Keratinocyte (primary cell): ENCODE data around the gene SMAD7. TPM values are rescaled to one million over a fixed set of nuclear protein-coding genes. Genes with fewer than 3 reads are reported as not detected.
A peak's percentile ranks its signal among the peaks of the same experiment; 100 is the strongest.

Experiments used
- DNase-seq: peaks from one replicate; pipeline ENCODE4 v3.0.0-alpha.2; 2011; ENCODE audit warnings: low read depth, missing footprints, low spot score
- FAIRE-seq: peaks from 2 replicates; lab custom pipeline; 2011; peaks lifted over from hg19 to GRCh38; lab: Jason Lieb, UNC
- H2AFZ ChIP-seq: 2 replicates; pipeline ENCODE4 v1.6.0; 2012; ENCODE audit warnings: low read length, control low read depth, inconsistent platforms; ENCODE audit not compliant: control insufficient read depth
- H3K27ac ChIP-seq: 2 replicates; pipeline ENCODE4 v1.5.1; 2011; ENCODE audit warnings: low read length; ENCODE audit not compliant: control insufficient read depth, insufficient read depth
- H3K27me3 ChIP-seq: 3 replicates; pipeline ENCODE4 v1.6.0; 2011; ENCODE audit warnings: low read length; ENCODE audit not compliant: control insufficient read depth, insufficient read depth; ENCODE audit errors: extremely low read depth
- H3K36me3 ChIP-seq, 2 experiments: 2 replicates in 1 of 2; 3 replicates in 1 of 2; pipeline ENCODE4 v1.5.1; 2011; ENCODE audit warnings: low read length in 2 of 2, mild to moderate bottlenecking in 1 of 2; ENCODE audit not compliant: control insufficient read depth in 2 of 2, insufficient read depth in 2 of 2; ENCODE audit errors: extremely low read depth in 1 of 2
- H3K4me1 ChIP-seq: 3 replicates; pipeline ENCODE4 v1.5.1; 2011; ENCODE audit warnings: low read length; ENCODE audit not compliant: control insufficient read depth, insufficient read depth; ENCODE audit errors: extremely low read depth
- H3K4me2 ChIP-seq: 3 replicates; pipeline ENCODE4 v1.6.0; 2011; ENCODE audit warnings: low read depth, low read length; ENCODE audit not compliant: control insufficient read depth, insufficient read depth; ENCODE audit errors: extremely low read depth
- H3K4me3 ChIP-seq, 3 experiments: fragments of 200-600 bp in 1 of 3; sonication (generic) in 1 of 3; 2 replicates in 2 of 3; 3 replicates in 1 of 3; pipeline ENCODE4 v1.5.1; 2011 to 2016; ENCODE audit warnings: low read length in 3 of 3, mild to moderate bottlenecking in 3 of 3, control low read depth in 2 of 3, inconsistent platforms in 1 of 3, low read depth in 1 of 3, mixed read lengths in 1 of 3, mixed run types in 1 of 3, moderate library complexity in 1 of 3; ENCODE audit not compliant: control insufficient read depth in 2 of 3, insufficient read depth in 2 of 3; ENCODE audit errors: extremely low read depth in 1 of 3
- H3K79me2 ChIP-seq: 2 replicates; pipeline ENCODE4 v1.6.0; 2012; ENCODE audit warnings: low read length; ENCODE audit not compliant: control insufficient read depth, insufficient read depth
- H3K9ac ChIP-seq: 3 replicates; pipeline ENCODE4 v1.6.0; 2011; ENCODE audit warnings: low read length; ENCODE audit not compliant: control insufficient read depth, insufficient read depth; ENCODE audit errors: extremely low read depth
- H3K9me1 ChIP-seq: 3 replicates; pipeline ENCODE4 v1.6.0; 2011; ENCODE audit warnings: low read length; ENCODE audit not compliant: control insufficient read depth, insufficient read depth; ENCODE audit errors: extremely low read depth
- H3K9me3 ChIP-seq: 2 replicates; pipeline ENCODE4 v1.5.1; 2012; ENCODE audit warnings: low read depth, low read length; ENCODE audit not compliant: control insufficient read depth
- H4K20me1 ChIP-seq: 3 replicates; pipeline ENCODE4 v1.6.0; 2011; ENCODE audit warnings: low read length; ENCODE audit not compliant: control insufficient read depth, insufficient read depth; ENCODE audit errors: extremely low read depth
- EZH2 ChIP-seq: IDR thresholded peaks from one replicate; pipeline ENCODE4 v1.6.1; 2012; ENCODE audit warnings: inconsistent platforms, mild to moderate bottlenecking, low read length, moderate library complexity
- dilution Hi-C: fragments of 300-500 bp; cut with MboI; formaldehyde crosslinking; loops from one replicate; pipeline ENCODE4 v1.7.0; 2020; ENCODE audit warnings: low sequenced_read_pairs; ENCODE audit not compliant: extremely low pct_ligation_motif_present
- polyA plus RNA-seq, 5 experiments: library from polyadenylated mRNA; depleted of rRNA in 3 of 5; stranded (reverse) in 3 of 5; stranded (forward) in 1 of 5; unstranded in 1 of 5; fragments of >200 nt; gene quantifications; 1 replicate in 1 of 5; 2 replicates in 3 of 5; 3 replicates in 1 of 5; pipeline versions ENCODE4 v1.2.1 to v1.2.3, GENCODE V29; 2011 to 2012; ENCODE audit warnings: missing spikeins in 2 of 5, low read depth in 1 of 5, low replicate concordance in 1 of 5
- TF ChIP-seq, protein P1 (sequence below), 3 experiments: IDR thresholded peaks in 1 of 3; conservative IDR thresholded peaks in 1 of 3; optimal IDR thresholded peaks in 1 of 3; 2 replicates in 2 of 3; 3 replicates in 1 of 3; pipeline versions ENCODE3 to v1.5.1; 2011; ENCODE audit warnings: low read length in 3 of 3, mild to moderate bottlenecking in 3 of 3, moderate library complexity in 2 of 3, control low read depth in 1 of 3, inconsistent platforms in 1 of 3; ENCODE audit not compliant: insufficient read depth in 2 of 3; ENCODE audit errors: extremely low read depth in 1 of 3

The SMAD7 gene
- polyA plus RNA-seq, 1 donor (not counting 4 experiments of a cell fraction or from before 2014, with no cell fraction given): 9.5 TPM

DNA sequence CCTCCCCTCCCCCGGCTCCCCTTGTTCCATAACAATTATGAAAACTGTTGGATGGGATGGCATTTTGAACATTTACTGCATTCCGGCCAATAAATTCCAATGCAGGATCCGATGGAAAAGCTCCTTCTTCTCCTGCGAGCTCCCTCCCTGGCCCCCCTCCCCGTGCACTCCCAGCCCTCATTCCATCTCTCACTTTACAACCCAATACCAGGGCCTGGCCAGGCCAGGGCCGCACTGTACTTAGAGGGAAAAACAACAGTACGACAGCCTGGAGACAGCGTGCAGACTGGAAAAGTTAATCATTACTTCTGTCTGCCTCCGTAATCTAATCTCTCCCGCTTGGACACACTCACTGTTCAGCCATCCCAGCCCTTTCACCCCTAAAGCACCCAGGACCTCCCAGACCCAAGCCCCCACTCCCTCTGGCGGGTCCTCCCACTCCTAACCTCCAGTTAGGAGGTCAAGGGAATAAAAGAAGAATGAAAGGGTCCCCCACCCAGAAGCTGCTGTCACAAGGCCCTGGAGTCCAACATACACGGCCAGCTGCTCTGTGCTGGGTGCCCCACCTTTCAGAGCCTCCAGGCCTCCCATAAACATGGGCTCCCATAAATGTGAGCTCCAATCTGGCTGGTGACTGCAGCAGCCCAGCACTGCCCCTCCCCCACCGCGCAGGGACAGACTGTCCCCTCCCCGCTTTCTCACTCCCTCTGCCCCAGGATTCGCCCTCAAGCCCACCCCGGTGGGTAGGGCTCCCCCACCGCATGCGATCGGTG, 20.6 kb downstream of the SMAD7 start:
- Histone ChIP-seq H2AFZ (no peak overlapping the region), H3K27ac (no peak overlapping the region), H3K9me3 (no peaks in the 10 kb centered on the region), H3K9ac (no peak overlapping the region), H3K4me1 (peaks cover 50% of the 10 kb centered on the region), H3K27me3 (no peaks in the 10 kb centered on the region), H3K4me3 (no peak overlapping the region), H3K4me2 (no peak overlapping the region), H3K79me2 (peaks cover 94% of the 10 kb centered on the region), H3K36me3 (peaks cover 2 to 12% of the 10 kb centered on the region in 2 experiments), H3K9me1 (peaks cover 3% of the 10 kb centered on the region), H4K20me1 (no peaks in the 10 kb centered on the region)
- TF ChIP-seq, protein P1, sequence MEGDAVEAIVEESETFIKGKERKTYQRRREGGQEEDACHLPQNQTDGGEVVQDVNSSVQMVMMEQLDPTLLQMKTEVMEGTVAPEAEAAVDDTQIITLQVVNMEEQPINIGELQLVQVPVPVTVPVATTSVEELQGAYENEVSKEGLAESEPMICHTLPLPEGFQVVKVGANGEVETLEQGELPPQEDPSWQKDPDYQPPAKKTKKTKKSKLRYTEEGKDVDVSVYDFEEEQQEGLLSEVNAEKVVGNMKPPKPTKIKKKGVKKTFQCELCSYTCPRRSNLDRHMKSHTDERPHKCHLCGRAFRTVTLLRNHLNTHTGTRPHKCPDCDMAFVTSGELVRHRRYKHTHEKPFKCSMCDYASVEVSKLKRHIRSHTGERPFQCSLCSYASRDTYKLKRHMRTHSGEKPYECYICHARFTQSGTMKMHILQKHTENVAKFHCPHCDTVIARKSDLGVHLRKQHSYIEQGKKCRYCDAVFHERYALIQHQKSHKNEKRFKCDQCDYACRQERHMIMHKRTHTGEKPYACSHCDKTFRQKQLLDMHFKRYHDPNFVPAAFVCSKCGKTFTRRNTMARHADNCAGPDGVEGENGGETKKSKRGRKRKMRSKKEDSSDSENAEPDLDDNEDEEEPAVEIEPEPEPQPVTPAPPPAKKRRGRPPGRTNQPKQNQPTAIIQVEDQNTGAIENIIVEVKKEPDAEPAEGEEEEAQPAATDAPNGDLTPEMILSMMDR (optimal IDR thresholded peaks at IDR 0.05 in 1 of 3, IDR thresholded peaks at IDR 0.05 in 1 of 3, conservative IDR thresholded peaks at IDR 0.05 in 1 of 3; ENCODE audit: extremely low read depth in 1 of 3, insufficient read depth in 2 of 3, low read length in 3 of 3): no peak
- no peak for TF ChIP-seq EZH2
- DNase-seq: no peak
- dilution Hi-C loops: no loop called here
- FAIRE-seq: no peak

DNA sequence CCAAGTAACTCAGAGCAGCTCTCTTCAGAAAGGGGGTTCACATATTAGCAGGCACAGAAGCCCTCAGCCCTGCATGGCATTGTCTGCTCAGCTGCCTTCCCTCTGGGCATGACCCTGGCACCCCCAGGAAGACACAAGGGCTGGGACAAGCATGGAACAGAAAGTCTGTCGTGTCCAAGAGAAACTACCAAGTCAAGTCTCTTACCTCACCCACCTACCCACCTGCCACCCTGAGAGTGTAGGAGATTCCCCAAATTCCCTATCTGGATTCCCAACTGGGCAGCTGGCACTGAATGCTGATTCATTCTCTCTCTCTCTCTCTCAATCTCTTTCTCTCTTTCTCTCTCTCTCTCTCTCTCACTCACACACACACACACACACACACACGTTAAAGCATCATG, 21.6 kb downstream of the SMAD7 start:
- DNase-seq (no peak), FAIRE-seq (no peak)
- H3K9ac ChIP-seq: no peak overlapping the region
- H3K27ac ChIP-seq: peak overlapping the region; percentile 4
- peaks cover 41% of the 10 kb centered on the region for H3K4me1 ChIP-seq
- H3K36me3 ChIP-seq: peaks cover 2 to 12% of the 10 kb centered on the region in 2 experiments
- no peaks in the 10 kb centered on the region for H3K27me3 ChIP-seq
- no peaks in the 10 kb centered on the region for H4K20me1 ChIP-seq
- peaks cover 91% of the 10 kb centered on the region for H3K79me2 ChIP-seq
- no peak overlapping the region for H3K4me3 ChIP-seq
- H3K4me2 ChIP-seq: peak overlapping the region; percentile 19
- TF ChIP-seq EZH2: no peak
- TF ChIP-seq, protein P1 (optimal IDR thresholded peaks at IDR 0.05 in 1 of 3, IDR thresholded peaks at IDR 0.05 in 1 of 3, conservative IDR thresholded peaks at IDR 0.05 in 1 of 3; ENCODE audit: extremely low read depth in 1 of 3, insufficient read depth in 2 of 3, low read length in 3 of 3): no peak
- no peaks in the 10 kb centered on the region for H3K9me3 ChIP-seq
- H3K9me1 ChIP-seq: peaks cover 3% of the 10 kb centered on the region
- H2AFZ ChIP-seq: no peak overlapping the region
- dilution Hi-C loops: no loop called here
